H1 (cell line): ENCODE data around the gene POLG. TPM values are rescaled to one million over a fixed set of nuclear protein-coding genes. Genes with fewer than 3 reads are reported as not detected.

Experiments used
- SIRT6 ChIP-seq: IDR thresholded peaks from one replicate; pipeline ENCODE4 v1.7.1; 2012; ENCODE audit warnings: low read length, inconsistent platforms
- polyA plus RNA-seq, 7 experiments: library from polyadenylated mRNA; depleted of rRNA in 3 of 7; stranded (reverse) in 5 of 7; unstranded in 2 of 7; fragments of >200 nt in 5 of 7; fragments of 200-250 nt in 2 of 7; gene quantifications; 1 replicate in 5 of 7; 2 replicates in 1 of 7; 4 replicates in 1 of 7; pipeline versions ENCODE4 v1.2.1 to v1.2.3, GENCODE V29; 2011 to 2013; ENCODE audit warnings: missing spikeins in 2 of 7, mixed read lengths in 2 of 7
- total RNA-seq: library from RNA; stranded (reverse); fragmentation: NEBNext Ultra II Directional; extraction: Animal tissue kit (Norgen Biotek cat#: 25700); gene quantifications from 2 replicates; pipeline ENCODE4 v1.2.1, GENCODE V29; 2021

POLG gene
- total and polyA plus RNA-seq, 2 of the 8 experiments (the other 6 are each of a cell fraction or from before 2014, with no cell fraction given), result 14.8 to 52.3 TPM

DNA sequence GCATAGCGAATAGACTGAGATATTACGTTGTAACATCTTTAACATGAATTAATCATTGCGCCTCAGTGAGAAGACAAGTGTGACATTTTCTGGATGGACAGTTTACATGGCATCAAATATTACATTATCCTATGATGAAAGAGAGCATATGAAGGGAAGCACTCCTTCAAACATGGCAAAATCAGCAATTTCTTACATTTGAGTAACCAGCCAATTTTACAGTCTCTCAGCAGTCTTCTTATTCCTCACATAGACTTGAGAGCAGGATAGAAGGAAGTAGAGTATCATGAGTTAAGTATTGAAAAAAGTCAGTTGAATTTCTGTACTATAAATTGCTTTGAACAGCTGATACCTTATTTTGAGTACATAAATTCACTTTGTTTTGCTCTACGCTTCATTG lies 52.0 kb downstream of the POLG start (continued):
- TF ChIP-seq SIRT6, result no peak
- TF ChIP-seq, all 59 proteins: peak for 0
